Ascending aorta (tissue), 2 donors: Measurements from ENCODE around the gene PLEKHB1. TPM values are rescaled to one million over a fixed set of nuclear protein-coding genes. Genes with fewer than 3 reads are reported as not detected.
A peak's percentile ranks its signal among the peaks of the same experiment; 100 is the strongest.

ENCODE experiments used
- DNase-seq, 2 donors: peaks; one replicate each; pipeline ENCODE4 v3.0.0-alpha.2; 2019; ENCODE audit warnings: low spot score in 2 of 2
- H3K27ac ChIP-seq, 2 donors: fragments of 200-600 bp; sonication (generic); one replicate each; pipeline ENCODE4 v1.5.1; 2016 to 2017; ENCODE audit warnings: mild to moderate bottlenecking in 1 of 2
- H3K27me3 ChIP-seq: fragments of 200-600 bp; sonication (generic); one replicate; pipeline ENCODE4 v1.5.1; 2017
- H3K36me3 ChIP-seq, 2 donors: fragments of 200-600 bp; sonication (generic); one replicate each; pipeline ENCODE4 v1.5.1; 2016
- H3K4me1 ChIP-seq, 2 donors: fragments of 200-600 bp; sonication (generic); one replicate each; pipeline ENCODE4 v1.5.1; 2016 to 2017; ENCODE audit warnings: mild to moderate bottlenecking in 1 of 2
- H3K4me3 ChIP-seq, 2 donors: fragments of 200-600 bp; sonication (generic); one replicate each; pipeline ENCODE4 v1.5.1; 2016 to 2017; ENCODE audit warnings: mild to moderate bottlenecking in 1 of 2
- H3K9me3 ChIP-seq, 2 donors: fragments of 200-600 bp; sonication (generic); one replicate each; pipeline ENCODE4 v1.5.1; 2016
- CTCF ChIP-seq, 3 experiments: fragments of 200-600 bp in 2 of 3; fragments of 450-650 bp in 1 of 3; sonication (generic) in 2 of 3; IDR thresholded peaks; one replicate each; pipeline ENCODE4 v1.5.1; 2016 to 2019; ENCODE audit warnings: antibody characterized with exemption in 3 of 3, mild to moderate bottlenecking in 1 of 3, moderate library complexity in 1 of 3
- intact Hi-C: fragments of 100-400 bp; cut with DNase I; formaldehyde crosslinking; loops from one replicate; pipeline ENCODE4 v1.15.1; 2023
- total RNA-seq: library from RNA; depleted of rRNA; stranded (reverse); fragments of >200 nt; gene quantifications from one replicate; pipeline ENCODE4 v1.1.0, GENCODE V29; 2016

PLEKHB1 gene
- total RNA-seq, 1 donor from 2014 or later = 3.5 TPM

GRCh38 chr11:73641668-73642067 is 4.7 kb upstream of the PLEKHB1 start:
- Histone ChIP-seq H3K9me3 (no peaks in the 10 kb centered on the region), H3K36me3 (no peaks in the 10 kb centered on the region), H3K4me1 (no peaks in the 10 kb centered on the region), H3K27me3 (no peaks in the 10 kb centered on the region), H3K4me3 (no peak overlapping the region), H3K27ac (no peak overlapping the region)
- intact Hi-C loops = no loop called here
- no peak for TF ChIP-seq CTCF (IDR thresholded peaks at IDR 0.05)
- no peak for DNase-seq

GRCh38 chr11:73645121-73645969 is 1.0 kb upstream of the PLEKHB1 start:
- Histone ChIP-seq H3K9me3 (no peaks in the 10 kb centered on the region), H3K27ac (no peak overlapping the region), H3K27me3 (no peaks in the 10 kb centered on the region), H3K36me3 (no peaks in the 10 kb centered on the region), H3K4me1 (no peaks in the 10 kb centered on the region), H3K4me3 (no peak overlapping the region)
- TF ChIP-seq CTCF (IDR thresholded peaks at IDR 0.05) = no peak
- intact Hi-C loops = no loop called here
- DNase-seq = no peak

GRCh38 chr11:73647459-73648100 is 1.2 kb downstream of the PLEKHB1 start:
- Histone ChIP-seq H3K9me3 (no peaks in the 10 kb centered on the region), H3K4me1 (no peaks in the 10 kb centered on the region), H3K4me3 (peak overlapping the region; percentile 42 to 53), H3K27ac (no peak overlapping the region), H3K36me3 (no peaks in the 10 kb centered on the region), H3K27me3 (no peaks in the 10 kb centered on the region)
- TF ChIP-seq CTCF (IDR thresholded peaks at IDR 0.05) = no peak
- peak; percentile 80 to 94 for DNase-seq
- intact Hi-C loops = loop anchor here (1.0 kb wide), 1 partner anchor 49 kb away; the partner anchor contains the start of gene FAM168A

DNA sequence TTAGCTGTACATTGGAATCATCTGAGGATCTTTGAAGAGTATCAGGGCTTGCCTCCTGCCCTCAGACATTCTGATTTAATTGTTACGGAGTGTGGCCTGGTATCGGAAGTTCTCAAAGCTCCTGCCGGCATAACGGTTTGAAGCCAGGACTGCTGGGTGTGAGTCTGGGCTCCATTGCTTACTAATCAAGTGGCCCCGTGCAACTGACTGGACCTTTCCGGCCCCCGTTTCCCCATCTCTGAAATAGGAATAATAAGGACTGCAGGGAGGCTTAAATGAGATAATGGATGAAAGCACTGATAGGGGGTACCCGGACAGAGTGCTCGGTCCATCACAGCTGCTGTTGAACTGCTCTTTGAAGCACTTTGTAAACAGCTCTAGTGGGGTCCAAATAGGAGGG is 1.7 kb downstream of the PLEKHB1 start:
- DNase-seq = no peak
- H3K27ac ChIP-seq = no peak overlapping the region
- H3K4me3 ChIP-seq = no peak overlapping the region
- H3K36me3 ChIP-seq = no peaks in the 10 kb centered on the region
- no peaks in the 10 kb centered on the region for H3K4me1 ChIP-seq
- intact Hi-C loops = no loop called here
- H3K9me3 ChIP-seq = no peaks in the 10 kb centered on the region
- TF ChIP-seq CTCF (IDR thresholded peaks at IDR 0.05) = no peak
- no peaks in the 10 kb centered on the region for H3K27me3 ChIP-seq

DNA sequence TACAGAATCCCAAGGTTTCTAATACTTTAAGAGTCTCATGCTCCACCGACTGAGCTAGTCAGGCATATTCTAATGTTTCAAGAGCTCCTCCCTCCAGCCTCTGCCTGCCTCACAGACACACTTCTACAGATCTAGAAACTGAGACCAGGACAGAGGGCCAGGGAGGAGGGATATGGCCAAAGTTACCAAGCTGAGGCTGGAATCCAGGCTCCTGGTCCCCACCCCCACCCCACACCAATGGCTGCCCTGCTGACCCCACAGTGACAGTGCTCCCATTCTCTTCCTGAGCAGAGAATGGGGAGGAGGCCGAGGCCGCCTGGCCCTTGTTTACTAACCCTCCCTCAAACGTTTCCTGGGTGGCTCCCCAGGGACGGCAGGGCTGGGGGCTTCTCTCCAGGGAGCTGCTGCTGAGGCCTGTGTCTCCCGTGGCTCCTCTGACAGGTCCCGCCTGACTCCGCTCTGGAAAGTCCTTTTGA is 2.2 kb downstream of the PLEKHB1 start:
- TF ChIP-seq CTCF (IDR thresholded peaks at IDR 0.05) = no peak
- H3K27me3 ChIP-seq = no peaks in the 10 kb centered on the region
- no peaks in the 10 kb centered on the region for H3K36me3 ChIP-seq
- H3K9me3 ChIP-seq = no peaks in the 10 kb centered on the region
- DNase-seq = no peak
- H3K4me3 ChIP-seq = no peak overlapping the region
- intact Hi-C loops = no loop called here
- no peaks in the 10 kb centered on the region for H3K4me1 ChIP-seq
- no peak overlapping the region for H3K27ac ChIP-seq
